GM12872 (cell line): ENCODE data around the gene MAD1L1.

Experiments
- TF ChIP-seq, protein P1 (sequence below): IDR thresholded peaks from 3 replicates; pipeline ENCODE4 v1.5.1; 2011; ENCODE audit warnings: low read depth, mild to moderate bottlenecking, low read length, moderate library complexity; ENCODE audit not compliant: insufficient read depth

Gene MAD1L1

DNA sequence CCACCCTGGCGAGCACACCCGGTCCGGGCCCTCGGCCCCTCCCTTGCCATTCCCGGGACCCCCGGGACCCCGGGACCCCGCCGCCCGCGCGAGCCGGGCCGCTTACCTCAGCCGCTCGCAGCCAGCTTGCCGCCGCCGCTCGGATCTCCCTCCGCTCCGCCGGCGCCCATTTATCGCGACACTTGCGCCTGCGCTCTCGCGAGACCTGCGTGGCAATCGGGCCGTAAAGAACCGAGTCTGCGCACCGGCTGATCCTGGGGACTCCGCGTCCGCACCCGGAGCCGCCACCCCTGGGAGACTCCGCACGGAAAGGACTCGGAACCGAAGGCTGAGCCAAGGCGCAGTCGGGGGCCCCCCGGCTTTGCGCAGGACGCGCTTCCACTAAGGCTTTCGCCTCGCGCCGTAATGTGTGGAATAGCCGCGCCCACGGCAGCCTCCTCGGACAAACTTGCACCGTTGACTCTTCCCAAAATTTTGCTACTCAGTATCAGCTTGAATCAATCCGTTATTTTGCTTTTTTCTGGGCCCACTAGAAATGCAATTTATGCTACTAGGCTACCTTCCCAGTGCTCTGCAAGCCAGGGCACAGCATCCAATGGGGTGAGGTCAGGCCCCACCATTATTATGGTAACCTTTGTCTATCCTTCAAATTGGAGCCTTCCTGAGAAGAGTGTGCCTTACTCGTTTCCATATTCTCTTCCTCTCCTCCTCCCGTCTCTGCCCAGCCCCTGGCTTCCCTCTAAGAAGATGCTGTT, at the start of gene MAD1L1:
MAD1L1 (minus strand) TSS at position 180 of the 755 bp plus-strand sequence. CDS start 2,812 bp downstream, outside the sequence.
- TF ChIP-seq, protein P1, sequence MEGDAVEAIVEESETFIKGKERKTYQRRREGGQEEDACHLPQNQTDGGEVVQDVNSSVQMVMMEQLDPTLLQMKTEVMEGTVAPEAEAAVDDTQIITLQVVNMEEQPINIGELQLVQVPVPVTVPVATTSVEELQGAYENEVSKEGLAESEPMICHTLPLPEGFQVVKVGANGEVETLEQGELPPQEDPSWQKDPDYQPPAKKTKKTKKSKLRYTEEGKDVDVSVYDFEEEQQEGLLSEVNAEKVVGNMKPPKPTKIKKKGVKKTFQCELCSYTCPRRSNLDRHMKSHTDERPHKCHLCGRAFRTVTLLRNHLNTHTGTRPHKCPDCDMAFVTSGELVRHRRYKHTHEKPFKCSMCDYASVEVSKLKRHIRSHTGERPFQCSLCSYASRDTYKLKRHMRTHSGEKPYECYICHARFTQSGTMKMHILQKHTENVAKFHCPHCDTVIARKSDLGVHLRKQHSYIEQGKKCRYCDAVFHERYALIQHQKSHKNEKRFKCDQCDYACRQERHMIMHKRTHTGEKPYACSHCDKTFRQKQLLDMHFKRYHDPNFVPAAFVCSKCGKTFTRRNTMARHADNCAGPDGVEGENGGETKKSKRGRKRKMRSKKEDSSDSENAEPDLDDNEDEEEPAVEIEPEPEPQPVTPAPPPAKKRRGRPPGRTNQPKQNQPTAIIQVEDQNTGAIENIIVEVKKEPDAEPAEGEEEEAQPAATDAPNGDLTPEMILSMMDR: no peak

DNA sequence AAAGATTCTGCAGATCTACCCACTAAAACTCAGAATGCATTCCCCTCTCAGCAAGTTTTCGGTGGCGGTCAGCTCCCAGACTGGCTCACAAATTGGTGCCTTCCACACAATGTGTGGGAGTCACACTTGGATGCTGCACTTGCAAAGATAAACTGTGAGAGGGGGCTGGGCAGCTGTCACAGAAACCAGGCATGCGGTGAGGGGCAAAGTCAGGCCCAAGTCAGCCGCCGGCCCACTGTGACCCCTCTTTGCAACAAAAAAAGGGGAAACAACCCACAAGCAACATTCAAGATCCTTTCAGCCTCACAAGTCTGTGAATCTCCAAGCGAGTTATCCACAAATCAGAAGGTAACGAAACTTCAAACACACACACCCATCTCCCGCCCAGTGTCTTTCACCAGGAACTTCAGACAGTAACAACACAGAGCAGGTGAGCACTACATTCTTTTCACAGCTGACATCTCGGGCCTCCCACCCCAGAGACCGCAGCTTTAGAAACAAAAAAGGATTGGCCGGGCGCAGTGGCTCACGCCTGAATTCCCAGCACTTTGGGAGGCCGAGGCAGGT, 49.5 kb upstream of the MAD1L1 start:
- TF ChIP-seq, protein P1: no peak

DNA sequence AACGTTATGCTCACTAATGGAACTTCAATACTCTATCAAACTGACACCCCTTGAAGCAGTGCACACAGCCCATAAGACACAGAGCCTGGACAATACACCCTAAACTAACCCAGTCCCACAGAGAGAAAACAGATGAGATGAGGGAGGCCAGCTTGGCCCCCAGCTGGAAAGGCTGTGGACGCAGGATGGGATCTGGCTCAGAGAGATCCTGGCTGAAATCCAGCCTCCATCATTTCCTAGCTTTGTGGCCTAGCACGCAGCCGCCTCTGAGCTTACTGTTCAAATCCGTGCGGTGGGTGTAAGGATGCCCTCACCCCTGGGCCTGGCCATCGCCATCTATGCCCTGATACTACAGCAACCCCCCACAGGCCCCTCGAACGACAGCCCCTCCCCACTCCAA, 48.8 kb upstream of the MAD1L1 start:
- TF ChIP-seq, protein P1: no peak

DNA sequence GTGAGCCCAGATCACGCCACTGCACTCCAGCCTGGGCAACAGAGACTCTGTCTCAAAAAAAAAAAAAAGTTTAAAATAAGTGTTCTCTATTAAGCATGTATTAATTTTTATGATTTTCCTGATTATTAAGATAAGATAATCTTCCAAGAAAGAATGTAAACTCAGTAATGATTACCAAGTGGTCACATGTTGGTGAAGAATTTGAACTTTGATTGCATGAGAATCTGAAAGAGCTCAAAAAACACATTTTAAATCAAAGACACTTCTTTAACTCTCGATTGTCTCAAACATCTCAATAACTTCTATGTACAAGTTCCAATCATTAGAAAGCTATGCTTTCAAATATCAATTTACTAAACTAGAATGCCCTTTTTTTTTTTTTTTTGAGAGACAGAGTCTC, 47.7 kb upstream of the MAD1L1 start:
- TF ChIP-seq, protein P1: no peak

DNA sequence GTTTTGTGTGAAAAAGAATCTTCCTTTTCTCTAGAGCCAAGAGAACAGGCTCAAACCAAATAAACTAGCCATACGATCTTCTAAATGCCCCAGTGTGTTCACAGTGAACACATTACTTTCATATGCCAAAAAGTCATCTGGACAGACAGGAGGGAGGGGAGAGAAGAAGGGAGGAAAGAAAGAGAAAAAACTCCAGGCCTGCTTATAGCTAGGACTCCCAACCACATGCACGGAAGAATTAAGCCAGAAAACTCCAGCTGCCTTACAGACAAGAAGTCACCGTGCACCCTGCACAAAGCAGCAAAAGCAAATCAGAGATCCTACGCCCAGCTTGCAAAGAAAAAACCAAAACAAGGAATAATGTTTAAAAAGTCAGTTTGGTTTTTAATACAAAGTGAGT, 47.2 kb upstream of the MAD1L1 start:
- TF ChIP-seq, protein P1: no peak

DNA sequence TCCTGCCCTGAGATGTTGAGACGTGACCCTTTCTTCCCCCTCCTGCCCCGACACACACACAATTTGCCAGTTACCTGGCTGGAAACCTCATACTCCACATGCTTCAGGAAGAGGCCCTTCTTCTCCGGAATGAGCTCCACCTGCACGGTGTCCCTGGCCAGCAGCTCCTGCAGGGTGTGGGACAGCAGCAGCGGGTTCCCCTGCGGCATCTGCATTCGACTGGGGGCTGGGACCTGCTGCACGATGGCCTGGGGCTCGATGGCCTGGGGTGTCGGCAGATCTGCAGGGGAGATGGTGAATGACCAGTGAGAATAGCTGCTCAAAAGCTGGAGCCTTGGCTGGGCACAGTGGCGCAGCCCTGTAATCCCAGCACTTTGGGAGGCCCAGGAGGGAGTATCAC, 45.3 kb upstream of the MAD1L1 start:
- TF ChIP-seq, protein P1: no peak

DNA sequence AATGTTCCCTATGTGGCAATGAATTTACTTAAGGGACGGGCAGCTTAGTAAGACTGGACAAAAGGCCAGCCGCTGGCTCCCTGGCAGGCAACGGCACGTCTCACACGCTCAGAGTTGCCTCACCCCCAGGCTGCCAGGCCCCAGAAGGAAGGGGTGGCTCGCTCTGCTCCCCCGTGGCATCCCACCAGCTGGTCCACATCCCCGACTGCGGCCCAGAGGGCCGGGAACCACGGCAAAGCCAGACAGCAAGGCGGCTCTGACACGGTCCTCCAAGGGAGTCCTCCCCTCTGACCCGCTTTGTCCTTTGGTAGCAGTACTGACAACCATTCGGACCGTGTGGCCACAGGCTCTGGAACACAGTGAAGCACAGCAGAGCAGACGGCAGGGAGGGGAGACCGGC, 43.4 kb upstream of the MAD1L1 start:
- TF ChIP-seq, protein P1: no peak
